ENCODE results near the gene DOHH. TPM values are rescaled to one million over a fixed set of nuclear protein-coding genes. Genes with fewer than 3 reads are reported as not detected.

The DOHH gene
- polyA plus RNA-seq, 1 donor (not counting 4 experiments of a cell fraction or from before 2014, with no cell fraction given) = 4.2 TPM

- H3K9ac ChIP-seq (ENCODE audit: control insufficient read depth, extremely low read depth, insufficient read depth, low read length) = no peak overlapping the region
- peaks cover 11% of the 10 kb centered on the region for H3K9me1 ChIP-seq (ENCODE audit: control insufficient read depth, extremely low read depth, insufficient read depth, low read length)
- no peaks in the 10 kb centered on the region for H3K9me3 ChIP-seq (ENCODE audit: control insufficient read depth, low read depth, low read length)
- H3K4me3 ChIP-seq (ENCODE audit: control insufficient read depth in 2 of 3, extremely low read depth in 1 of 3, insufficient read depth in 2 of 3, low read depth in 1 of 3, low read length in 3 of 3) = no peak overlapping the region
- FAIRE-seq (no peak), DNase-seq (ENCODE audit: low read depth, low spot score) (no peak)
- H3K4me1 ChIP-seq (ENCODE audit: control insufficient read depth, extremely low read depth, insufficient read depth, low read length) = peaks cover 23% of the 10 kb centered on the region
- peaks cover 96% of the 10 kb centered on the region for H3K79me2 ChIP-seq (ENCODE audit: control insufficient read depth, insufficient read depth, low read length)
- TF ChIP-seq CTCF (optimal IDR thresholded peaks at IDR 0.05 in 1 of 3, IDR thresholded peaks at IDR 0.05 in 1 of 3, conservative IDR thresholded peaks at IDR 0.05 in 1 of 3; ENCODE audit: extremely low read depth in 1 of 3, insufficient read depth in 2 of 3, low read length in 3 of 3) (no peak), EZH2 (IDR thresholded peaks at IDR 0.05; ENCODE audit: low read length) (no peak)
- no peak overlapping the region for H3K27ac ChIP-seq (ENCODE audit: control insufficient read depth, insufficient read depth, low read length)
- H4K20me1 ChIP-seq (ENCODE audit: control insufficient read depth, extremely low read depth, insufficient read depth, low read length) = peaks cover 34% of the 10 kb centered on the region
- no peak overlapping the region for H3K4me2 ChIP-seq (ENCODE audit: control insufficient read depth, extremely low read depth, insufficient read depth, low read depth, low read length)
- peaks cover 20 to 22% of the 10 kb centered on the region in 2 experiments for H3K36me3 ChIP-seq (ENCODE audit: control insufficient read depth in 2 of 2, extremely low read depth in 1 of 2, insufficient read depth in 2 of 2, low read length in 2 of 2)
- dilution Hi-C loops (cut with MboI; ENCODE audit: extremely low pct_ligation_motif_present, low sequenced_read_pairs) = no loop called here
- H2AFZ ChIP-seq (ENCODE audit: control insufficient read depth, low read length) = no peak overlapping the region
- H3K27me3 ChIP-seq (ENCODE audit: control insufficient read depth, extremely low read depth, insufficient read depth, low read length) = no peaks in the 10 kb centered on the region
Measured at GRCh38 chr19:3511506-3512251, 11.2 kb upstream of the DOHH start.

GRCh38 chr19:3510727-3511126, 10.3 kb upstream of the DOHH start:
- Histone ChIP-seq H3K9me1 (ENCODE audit: control insufficient read depth, extremely low read depth, insufficient read depth, low read length) (peaks cover 11% of the 10 kb centered on the region), H3K4me3 (ENCODE audit: control insufficient read depth in 2 of 3, extremely low read depth in 1 of 3, insufficient read depth in 2 of 3, low read depth in 1 of 3, low read length in 3 of 3) (no peak overlapping the region), H3K27me3 (ENCODE audit: control insufficient read depth, extremely low read depth, insufficient read depth, low read length) (no peaks in the 10 kb centered on the region), H4K20me1 (ENCODE audit: control insufficient read depth, extremely low read depth, insufficient read depth, low read length) (peaks cover 34% of the 10 kb centered on the region), H2AFZ (ENCODE audit: control insufficient read depth, low read length) (no peak overlapping the region), H3K79me2 (ENCODE audit: control insufficient read depth, insufficient read depth, low read length) (peaks cover 90% of the 10 kb centered on the region), H3K4me2 (ENCODE audit: control insufficient read depth, extremely low read depth, insufficient read depth, low read depth, low read length) (no peak overlapping the region), H3K36me3 (ENCODE audit: control insufficient read depth in 2 of 2, extremely low read depth in 1 of 2, insufficient read depth in 2 of 2, low read length in 2 of 2) (peaks cover 19 to 22% of the 10 kb centered on the region in 2 experiments), H3K9me3 (ENCODE audit: control insufficient read depth, low read depth, low read length) (no peaks in the 10 kb centered on the region), H3K4me1 (ENCODE audit: control insufficient read depth, extremely low read depth, insufficient read depth, low read length) (peaks cover 23% of the 10 kb centered on the region), H3K9ac (ENCODE audit: control insufficient read depth, extremely low read depth, insufficient read depth, low read length) (no peak overlapping the region), H3K27ac (ENCODE audit: control insufficient read depth, insufficient read depth, low read length) (no peak overlapping the region)
- dilution Hi-C loops (cut with MboI; ENCODE audit: extremely low pct_ligation_motif_present, low sequenced_read_pairs) = no loop called here
- DNase-seq (ENCODE audit: low read depth, low spot score) = no peak
- TF ChIP-seq CTCF (optimal IDR thresholded peaks at IDR 0.05 in 1 of 3, IDR thresholded peaks at IDR 0.05 in 1 of 3, conservative IDR thresholded peaks at IDR 0.05 in 1 of 3; ENCODE audit: extremely low read depth in 1 of 3, insufficient read depth in 2 of 3, low read length in 3 of 3) (no peak), EZH2 (IDR thresholded peaks at IDR 0.05; ENCODE audit: low read length) (no peak)
- FAIRE-seq = no peak

All from keratinocyte (primary cell).